Measurements from ENCODE around the gene PEX16.

GRCh38 chr11:45879803-45880686, 37.6 kb downstream of the PEX16 start:
- TF ChIP-seq CTCF (IDR thresholded peaks at IDR 0.05 in 2 of 3, conservative IDR thresholded peaks at IDR 0.05 in 1 of 3; ENCODE audit: borderline replicate concordance in 1 of 3, insufficient read depth in 1 of 3, low read depth in 2 of 3, low read length in 2 of 3) (no peak), POLR2AphosphoS5 (IDR thresholded peaks at IDR 0.05; ENCODE audit: low read depth, low read length) (no peak), EZH2 (IDR thresholded peaks at IDR 0.05) (no peak), RAD21 (IDR thresholded peaks at IDR 0.05; ENCODE audit: low read depth) (no peak), ATF3 (IDR thresholded peaks at IDR 0.05) (no peak), ZBTB33 (IDR thresholded peaks at IDR 0.05; ENCODE audit: extremely low read depth, insufficient replicate concordance, low read length) (no peak), POLR2A (IDR thresholded peaks at IDR 0.05; ENCODE audit: borderline replicate concordance, extremely low read depth, insufficient read depth, insufficient read length) (no peak), REST (IDR thresholded peaks at IDR 0.05; ENCODE audit: low read depth) (no peak), MAX (IDR thresholded peaks at IDR 0.05) (no peak), CBX3 (IDR thresholded peaks at IDR 0.05; ENCODE audit: low read depth) (no peak), SP1 (IDR thresholded peaks at IDR 0.05; ENCODE audit: low read depth) (no peak; the same call in 1 of the 2 replicates), YY1 (IDR thresholded peaks at IDR 0.05; ENCODE audit: extremely low read depth, insufficient replicate concordance, low read depth, low read length) (no peak)
